Right lobe of liver (tissue), 6 donors: ENCODE results near the gene GNAT1. TPM values are rescaled to one million over a fixed set of nuclear protein-coding genes. Genes with fewer than 3 reads are reported as not detected.

Experiments
- ATAC-seq, 4 donors: fragments of 200-7000 bp; cut with Tn5 transposase; one replicate each; pipeline ENCODE4 v1.9.1; 2020; ENCODE audit warnings: mild to moderate bottlenecking in 4 of 4, moderate library complexity in 4 of 4
- DNase-seq, 3 donors: peaks; one replicate each; pipeline ENCODE4 v3.0.0-alpha.2; 2020
- H3K27ac ChIP-seq, 3 donors: fragments of 200-600 bp; one replicate each; pipeline ENCODE4 v1.8.0; 2022
- H3K27me3 ChIP-seq, 2 donors: fragments of 200-600 bp; one replicate each; pipeline ENCODE4 v1.8.0; 2022
- H3K36me3 ChIP-seq, 4 donors: fragments of 200-600 bp; sonication (generic) in 1 of 4; one replicate each; pipeline versions ENCODE4 v1.5.1 to v1.8.0; 2017 to 2022; ENCODE audit warnings: control low read depth in 1 of 4
- H3K4me1 ChIP-seq, 4 donors: fragments of 200-600 bp; sonication (generic) in 1 of 4; one replicate each; pipeline versions ENCODE4 v1.5.1 to v1.8.0; 2017 to 2022; ENCODE audit warnings: control low read depth in 1 of 4
- H3K4me3 ChIP-seq, 3 donors: fragments of 200-600 bp; one replicate each; pipeline ENCODE4 v1.8.0; 2022
- H3K9me3 ChIP-seq, 4 donors: fragments of 200-600 bp; sonication (generic) in 1 of 4; one replicate each; pipeline versions ENCODE4 v1.5.1 to v1.8.0; 2017 to 2022; ENCODE audit warnings: control low read depth in 1 of 4
- CTCF ChIP-seq, 4 donors: fragments of 200-600 bp in 3 of 4; fragments of 450-650 bp in 1 of 4; IDR thresholded peaks; one replicate each; pipeline versions ENCODE4 v1.5.1 to v1.8.0; 2016 to 2022; ENCODE audit warnings: antibody characterized with exemption in 4 of 4, mild to moderate bottlenecking in 2 of 4
- POLR2A ChIP-seq: fragments of 450-650 bp; IDR thresholded peaks from one replicate; pipeline ENCODE4 v1.6.1; 2017; ENCODE audit warnings: antibody characterized with exemption, mild to moderate bottlenecking
- WGBS: methylation state at CpG from one replicate; pipeline ENCODE4 v1.1.6; 2018; ENCODE audit warnings: low coverage, low lambda C conversion rate; ENCODE audit not compliant: insufficient coverage; ENCODE audit errors: missing lambda C conversion rate; 5-methylcytosine and 5-hydroxymethylcytosine counted together
- intact Hi-C, 2 donors: fragments of 100-400 bp; cut with DNase I; formaldehyde crosslinking; loops; one replicate each; pipeline versions ENCODE4 v1.11.2 to v1.14.1; 2022
- total RNA-seq, 6 experiments: library from RNA; depleted of rRNA in 2 of 6; stranded (reverse); fragments of >200 nt in 2 of 6; fragmentation: NEBNext Ultra II Directional in 3 of 6; extraction: Animal tissue kit (Norgen Biotek cat#: 25700) in 3 of 6; gene quantifications; one replicate each; pipeline versions ENCODE4 v1.1.0 to v1.2.4, GENCODE V29; 2016 to 2023
- donor health status: DM: no; HTN: yes; CAD: no.
- donor health status: DM: no; HTN: no; CAD: no.
- donor health status: DM: no; HTN: no; CAD: no.
- donor health status: DM: no; HTN: yes; CAD: no.
- donor health status: DM: no; HTN: yes; CAD: no.

GNAT1 gene
- total RNA-seq, 6 experiments from 2014 or later, result 0.07 TPM; not detected in 5

GRCh38 chr3:50229490-50229889 is 38.1 kb downstream of the GNAT1 start:
- Histone ChIP-seq H3K4me3 (no peak overlapping the region), H3K9me3 (no peaks in the 10 kb centered on the region), H3K36me3 (no peaks in the 10 kb centered on the region), H3K27ac (no peak overlapping the region), H3K4me1 (peaks cover 0 to 16% (median 0%) of the 10 kb centered on the region in 4 donors), H3K27me3 (no peaks in the 10 kb centered on the region)
- TF ChIP-seq POLR2A, result no peak
- 84% methylated on average over 2 of the region's 3 CpGs for WGBS
- ATAC-seq, result no peak
- no peak for DNase-seq
- intact Hi-C loops, result loop anchor here (5.0 kb wide), 3 partner anchors 37 to 43 kb away; partner anchors contain the start of genes GNAT1 (in 1 of the 2) and SEMA3B (in 1 of the 2)

GRCh38 chr3:50230104-50230793 is 38.8 kb downstream of the GNAT1 start:
- intact Hi-C loops, result no loop called here
- ATAC-seq (no peak), DNase-seq (no peak)
- Histone ChIP-seq H3K4me3 (no peak overlapping the region), H3K9me3 (no peaks in the 10 kb centered on the region), H3K4me1 (peaks cover 0 to 18% (median 0%) of the 10 kb centered on the region in 4 donors), H3K36me3 (no peaks in the 10 kb centered on the region), H3K27me3 (no peaks in the 10 kb centered on the region), H3K27ac (no peak overlapping the region)
- no peak for TF ChIP-seq CTCF (IDR thresholded peaks at IDR 0.05)
- TF ChIP-seq POLR2A, result no peak
- 63% methylated on average over 2 of the region's 8 CpGs for WGBS

GRCh38 chr3:50230794-50231125 is 39.4 kb downstream of the GNAT1 start:
- peaks cover 0 to 19% (median 0%) of the 10 kb centered on the region in 4 donors for H3K4me1 ChIP-seq
- no peak overlapping the region for H3K4me3 ChIP-seq
- no peaks in the 10 kb centered on the region for H3K27me3 ChIP-seq
- no peaks in the 10 kb centered on the region for H3K36me3 ChIP-seq
- intact Hi-C loops, result no loop called here
- no peaks in the 10 kb centered on the region for H3K9me3 ChIP-seq
- no peak overlapping the region for H3K27ac ChIP-seq
- ATAC-seq, result no peak
- DNase-seq, result no peak
- WGBS, result 77% methylated on average over 3 of the region's 4 CpGs
- TF ChIP-seq CTCF (IDR thresholded peaks at IDR 0.05) (no peak), POLR2A (no peak)

GRCh38 chr3:50231581-50231980 is 40.2 kb downstream of the GNAT1 start:
- ATAC-seq, result no peak
- no peak overlapping the region for H3K4me3 ChIP-seq
- intact Hi-C loops, result no loop called here
- no peaks in the 10 kb centered on the region for H3K27me3 ChIP-seq
- no peak for TF ChIP-seq CTCF (IDR thresholded peaks at IDR 0.05)
- no peak for TF ChIP-seq POLR2A
- H3K27ac ChIP-seq, result no peak overlapping the region
- 66% methylated on average over 5 of the region's 5 CpGs for WGBS
- peaks cover 0 to 11% (median 0%) of the 10 kb centered on the region in 4 donors for H3K4me1 ChIP-seq
- no peaks in the 10 kb centered on the region for H3K36me3 ChIP-seq
- DNase-seq, result no peak
- no peaks in the 10 kb centered on the region for H3K9me3 ChIP-seq

- 52% methylated on average over 2 of the region's 3 CpGs for WGBS
- intact Hi-C loops, result no loop called here
- no peak overlapping the region for H3K27ac ChIP-seq
- no peak overlapping the region for H3K4me3 ChIP-seq
- no peaks in the 10 kb centered on the region for H3K36me3 ChIP-seq
- no peaks in the 10 kb centered on the region for H3K27me3 ChIP-seq
- DNase-seq (no peak), ATAC-seq (no peak)
- H3K9me3 ChIP-seq, result no peaks in the 10 kb centered on the region
- no peak for TF ChIP-seq POLR2A
- peaks cover 0 to 7% (median 0%) of the 10 kb centered on the region in 4 donors for H3K4me1 ChIP-seq
These were observed 40.9 kb downstream of the GNAT1 start for GRCh38 chr3:50232303-50232702.
